CD14-positive monocyte (primary cell): ENCODE data around the gene FAM83G. TPM values are rescaled to one million over a fixed set of nuclear protein-coding genes. Genes with fewer than 3 reads are reported as not detected.

Experiments
- DNase-seq, 3 donors: peaks; one replicate each; pipeline ENCODE4 v3.0.0-alpha.2; 2011 to 2022
- H2AFZ ChIP-seq: 2 replicates; pipeline ENCODE4 v1.6.0; 2012; ENCODE audit warnings: mild to moderate bottlenecking, low read depth, low read length, inconsistent platforms; ENCODE audit not compliant: insufficient read depth, poor library complexity, severe bottlenecking
- H3K27ac ChIP-seq, 2 donors: 1 replicate in 1 of 2; 2 replicates in 1 of 2; pipeline ENCODE4 v1.5.1; 2012 to 2013; ENCODE audit warnings: low read length in 2 of 2, control low read depth in 1 of 2, inconsistent platforms in 1 of 2, low read depth in 1 of 2, mild to moderate bottlenecking in 1 of 2
- H3K27me3 ChIP-seq, 2 donors: one replicate each; pipeline versions ENCODE4 v1.6.0 to v1.6.1; 2011 to 2013; ENCODE audit warnings: low read length in 2 of 2; ENCODE audit not compliant: control insufficient read depth in 2 of 2, insufficient read depth in 2 of 2
- H3K36me3 ChIP-seq, 2 donors: replicated peaks in 1 of 2; 1 replicate in 1 of 2; 2 replicates in 1 of 2; pipeline versions ENCODE4 v1.5.1 to v1.6.1; 2012 to 2013; ENCODE audit warnings: low read length in 2 of 2, control low read depth in 1 of 2, inconsistent platforms in 1 of 2, mild to moderate bottlenecking in 1 of 2; ENCODE audit not compliant: insufficient read depth in 2 of 2, control insufficient read depth in 1 of 2
- H3K4me1 ChIP-seq, 2 donors: 1 replicate in 1 of 2; 2 replicates in 1 of 2; pipeline versions ENCODE4 v1.5.1 to v1.6.1; 2012 to 2013; ENCODE audit warnings: low read length in 2 of 2, control low read depth in 1 of 2, inconsistent platforms in 1 of 2, mild to moderate bottlenecking in 1 of 2, moderate library complexity in 1 of 2; ENCODE audit not compliant: insufficient read depth in 2 of 2, control insufficient read depth in 1 of 2
- H3K4me2 ChIP-seq: replicated peaks from 2 replicates; pipeline ENCODE3; 2012; ENCODE audit warnings: low read length, moderate library complexity, mild to moderate bottlenecking; ENCODE audit not compliant: poor library complexity, severe bottlenecking; ENCODE audit errors: extremely low read depth
- H3K4me3 ChIP-seq, 3 experiments: fragments of 200-600 bp in 1 of 3; sonication (generic) in 1 of 3; replicated peaks in 1 of 3; 1 replicate in 2 of 3; 2 replicates in 1 of 3; pipeline ENCODE4 v1.5.1; 2011 to 2013; ENCODE audit warnings: low read length in 3 of 3, mild to moderate bottlenecking in 3 of 3, control low read depth in 2 of 3, low read depth in 2 of 3, inconsistent platforms in 1 of 3, moderate library complexity in 1 of 3
- H3K79me2 ChIP-seq: 2 replicates; pipeline ENCODE4 v1.6.0; 2012; ENCODE audit warnings: mild to moderate bottlenecking, control low read depth, inconsistent platforms, low read length, moderate library complexity; ENCODE audit not compliant: insufficient read depth
- H3K9ac ChIP-seq: 2 replicates; pipeline ENCODE4 v1.6.0; 2017; ENCODE audit warnings: low read length, mild to moderate bottlenecking; ENCODE audit not compliant: insufficient read depth, poor library complexity, severe bottlenecking
- H3K9me3 ChIP-seq, 2 donors: replicated peaks in 1 of 2; 1 replicate in 1 of 2; 2 replicates in 1 of 2; pipeline versions ENCODE4 v1.5.1 to v1.6.1; 2012 to 2013; ENCODE audit warnings: low read length in 2 of 2, control low read depth in 1 of 2; ENCODE audit not compliant: control insufficient read depth in 1 of 2, insufficient read depth in 1 of 2
- H4K20me1 ChIP-seq: 2 replicates; pipeline ENCODE4 v1.6.0; 2012; ENCODE audit warnings: mild to moderate bottlenecking, low read length, control low read depth, moderate library complexity; ENCODE audit not compliant: insufficient read depth
- H3K27ac Mint-ChIP-seq, 7 donors: one replicate each; pipeline ENCODE4 v1.8.0; 2020; ENCODE audit warnings: mild to moderate bottlenecking in 7 of 7, mixed read lengths in 7 of 7, moderate library complexity in 6 of 7, inconsistent platforms in 2 of 7
- H3K27me3 Mint-ChIP-seq, 3 donors: one replicate each; pipeline ENCODE4 v1.8.0; 2021 to 2022; ENCODE audit warnings: low read depth in 3 of 3, mild to moderate bottlenecking in 3 of 3, mixed read lengths in 3 of 3, moderate library complexity in 3 of 3, inconsistent platforms in 1 of 3
- H3K36me3 Mint-ChIP-seq, 2 donors: one replicate each; pipeline ENCODE4 v1.8.0; 2020; ENCODE audit warnings: mixed read lengths in 2 of 2, inconsistent platforms in 1 of 2, mild to moderate bottlenecking in 1 of 2
- H3K4me1 Mint-ChIP-seq: one replicate; pipeline ENCODE4 v1.8.0; 2020; ENCODE audit warnings: mild to moderate bottlenecking, mixed read lengths
- H3K4me3 Mint-ChIP-seq, 2 donors: one replicate each; pipeline ENCODE4 v1.8.0; 2020; ENCODE audit warnings: mild to moderate bottlenecking in 2 of 2, mixed read lengths in 2 of 2, moderate library complexity in 1 of 2
- H3K9me3 Mint-ChIP-seq, 7 donors: one replicate each; pipeline ENCODE4 v1.8.0; 2020 to 2022; ENCODE audit warnings: mixed read lengths in 7 of 7, mild to moderate bottlenecking in 6 of 7, moderate library complexity in 6 of 7, inconsistent platforms in 2 of 7
- CTCF ChIP-seq: fragments of 200-600 bp; IDR thresholded peaks from one replicate; pipeline ENCODE4 v1.8.0; 2022; ENCODE audit warnings: antibody characterized with exemption, mild to moderate bottlenecking
- WGBS: methylation state at CpG from one replicate; pipeline ENCODE4 v1.1.5; 2013; ENCODE audit warnings: missing lambda C conversion rate; ENCODE audit not compliant: insufficient coverage; 5-methylcytosine and 5-hydroxymethylcytosine counted together
- intact Hi-C, 2 donors: fragments of 100-400 bp; cut with micrococcal nuclease; formaldehyde crosslinking; loops; one replicate each; pipeline versions ENCODE4 v1.15.0 to v1.15.1; 2023
- polyA plus RNA-seq, 3 donors: library from polyadenylated mRNA; depleted of rRNA in 1 of 3; unstranded in 2 of 3; stranded (reverse) in 1 of 3; fragments of 300-500 nt in 2 of 3; fragments of >200 nt in 1 of 3; fragmentation: Illumina TruSeq in 2 of 3; gene quantifications; 1 replicate in 2 of 3; 2 replicates in 1 of 3; pipeline ENCODE4 v1.2.3, GENCODE V29; 2012 to 2021

FAM83G gene
- polyA plus RNA-seq, 3 donors, result 0.04 to 0.17 (median 0.08) TPM

- Histone ChIP-seq H3K4me3 (no peak overlapping the region), H3K4me1 (no peaks in the 10 kb centered on the region), H3K79me2 (no peaks in the 10 kb centered on the region), H3K9me3 (no peaks in the 10 kb centered on the region), H3K27ac (no peak overlapping the region), H4K20me1 (no peaks in the 10 kb centered on the region), H3K36me3 (no peaks in the 10 kb centered on the region), H3K9ac (no peak overlapping the region), H3K4me2 (no peak overlapping the region), H2AFZ (no peak overlapping the region), H3K27me3 (no peaks in the 10 kb centered on the region)
- peaks cover 0 to 2% (median 0%) of the 10 kb centered on the region in 7 donors for H3K9me3 Mint-ChIP-seq
- no peaks in the 10 kb centered on the region for H3K36me3 Mint-ChIP-seq
- no peak overlapping the region for H3K27ac Mint-ChIP-seq
- intact Hi-C loops, result no loop called here
- no peak overlapping the region for H3K4me3 Mint-ChIP-seq
- H3K4me1 Mint-ChIP-seq, result peaks cover 7% of the 10 kb centered on the region
- peaks cover 2 to 17% (median 10%) of the 10 kb centered on the region in 3 donors for H3K27me3 Mint-ChIP-seq
- no peak for TF ChIP-seq CTCF
- no CpG with 5 or more reads among the region's 8 CpGs for WGBS
- no peak for DNase-seq
Measured at GRCh38 chr17:18937981-18938691, 66.4 kb downstream of the FAM83G start.

- no peaks in the 10 kb centered on the region for H4K20me1 ChIP-seq
- no peaks in the 10 kb centered on the region for H3K27me3 ChIP-seq
- peak; percentile 50 to 71 (median 64) for DNase-seq
- H3K9me3 ChIP-seq, result no peaks in the 10 kb centered on the region
- H2AFZ ChIP-seq, result no peak overlapping the region
- Mint-ChIP-seq H3K9me3 (peaks cover 0 to 1% (median 0%) of the 10 kb centered on the region in 7 donors), H3K27me3 (peaks cover 0 to 12% (median 7%) of the 10 kb centered on the region in 3 donors), H3K36me3 (peaks cover 32 to 33% of the 10 kb centered on the region in 2 donors), H3K4me3 (no peak overlapping the region), H3K27ac (peak overlapping the region; percentile 5 to 86 (median 68)), H3K4me1 (peaks cover 14% of the 10 kb centered on the region)
- no peaks in the 10 kb centered on the region for H3K79me2 ChIP-seq
- no peaks in the 10 kb centered on the region for H3K4me1 ChIP-seq
- no peak overlapping the region for H3K4me3 ChIP-seq
- peaks cover 26 to 30% of the 10 kb centered on the region in 2 donors for H3K36me3 ChIP-seq
- no peak overlapping the region for H3K27ac ChIP-seq
- intact Hi-C loops, result no loop called here
- 54% methylated on average over 4 of the region's 14 CpGs for WGBS
- no peak for TF ChIP-seq CTCF
- H3K9ac ChIP-seq, result no peak overlapping the region
- no peak overlapping the region for H3K4me2 ChIP-seq
Measured at GRCh38 chr17:18933102-18934058, 71.2 kb downstream of the FAM83G start.
